GM18520 (cell line): ENCODE measurements around the gene SLC26A4.
A peak's percentile ranks its signal among the peaks of the same experiment; 100 is the strongest.

Source experiments
- ATAC-seq: cut with Tn5 transposase; IDR thresholded peaks from one replicate; pipeline ENCODE4 v1.9.1; 2021; ENCODE audit not compliant: unreplicated experiment

Gene SLC26A4

DNA sequence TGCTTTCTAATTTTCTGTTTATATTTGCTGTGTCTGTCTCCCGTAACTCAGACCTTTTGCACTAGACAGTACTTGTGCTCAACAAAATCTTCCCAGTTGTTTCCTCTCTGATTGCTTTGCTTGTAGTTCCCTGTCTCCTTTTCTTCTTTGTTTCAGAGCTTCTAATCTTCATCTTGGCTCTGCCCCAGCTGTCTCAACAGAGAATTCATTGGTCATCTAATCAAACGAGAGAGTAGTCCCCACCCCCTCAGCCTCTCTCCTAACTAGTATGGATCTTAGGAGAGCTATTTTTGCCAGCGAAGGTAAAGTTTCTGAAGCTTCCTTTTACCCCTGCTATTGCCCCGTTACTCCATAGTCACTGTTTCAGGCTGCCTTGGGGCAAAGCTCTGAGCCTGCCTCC is 32.8 kb downstream of the SLC26A4 start:
- no peak for ATAC-seq

DNA sequence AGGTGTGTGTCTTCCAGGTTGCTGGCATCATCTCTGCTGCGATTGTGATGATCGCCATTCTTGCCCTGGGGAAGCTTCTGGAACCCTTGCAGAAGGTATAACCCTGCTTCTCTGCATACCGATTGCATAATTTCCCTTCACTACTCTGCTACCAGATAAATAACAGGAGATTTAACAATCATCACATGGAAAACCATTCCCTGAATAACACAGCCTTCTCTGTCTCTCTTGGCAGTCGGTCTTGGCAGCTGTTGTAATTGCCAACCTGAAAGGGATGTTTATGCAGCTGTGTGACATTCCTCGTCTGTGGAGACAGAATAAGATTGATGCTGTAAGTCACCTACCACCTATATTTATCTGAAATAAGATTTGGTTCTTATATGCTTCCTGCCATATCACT is 33.8 kb downstream of the SLC26A4 start:
- no peak for ATAC-seq

GRCh38 chr7:107696330-107696946 is 35.8 kb downstream of the SLC26A4 start:
- no peak for ATAC-seq

- ATAC-seq: no peak
Measured at GRCh38 chr7:107697321-107698049, 36.9 kb downstream of the SLC26A4 start.

DNA sequence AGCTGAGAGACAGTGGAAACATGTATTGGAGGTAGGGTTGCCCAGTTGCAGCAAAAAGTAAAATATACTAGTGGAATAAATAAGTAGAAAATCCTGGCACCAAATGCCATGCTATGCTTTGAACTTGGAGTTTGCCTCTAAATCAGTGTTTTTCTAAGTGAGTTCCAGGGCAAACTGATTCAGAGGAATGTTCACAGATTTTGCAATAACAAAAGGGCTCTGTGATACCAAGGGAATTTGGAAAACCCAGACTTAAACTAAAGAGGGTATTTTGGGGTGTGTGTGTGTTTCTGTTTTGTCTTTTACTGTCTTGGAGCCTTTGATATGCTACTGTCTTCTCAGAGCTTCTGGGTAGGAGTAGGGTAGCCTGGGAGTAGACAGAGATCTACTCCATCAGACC is 39.9 kb downstream of the SLC26A4 start:
- no peak for ATAC-seq

DNA sequence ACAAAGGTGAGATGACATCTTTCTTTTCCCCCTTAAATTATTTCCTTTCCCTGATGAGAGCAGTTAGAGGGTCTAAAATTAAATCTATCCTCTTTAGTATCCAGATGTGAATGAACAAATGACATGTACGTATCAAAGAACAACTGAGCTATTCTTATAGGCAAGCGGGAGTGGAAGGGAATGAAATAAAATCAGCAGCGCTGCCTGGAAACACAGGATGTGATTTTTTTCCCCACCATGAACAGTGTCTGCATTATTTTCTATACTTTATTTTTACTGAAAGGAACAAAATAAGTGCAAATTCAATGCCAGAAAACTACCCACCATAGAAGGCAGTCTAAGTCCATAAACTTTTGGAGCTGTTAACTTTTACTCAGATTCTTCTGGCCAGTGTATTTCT is 40.6 kb downstream of the SLC26A4 start:
- no peak for ATAC-seq

- no peak for ATAC-seq
Measured at GRCh38 chr7:107703219-107703618, 42.6 kb downstream of the SLC26A4 start.

- ATAC-seq: no peak
Measured at GRCh38 chr7:107703872-107704271, 43.2 kb downstream of the SLC26A4 start.

DNA sequence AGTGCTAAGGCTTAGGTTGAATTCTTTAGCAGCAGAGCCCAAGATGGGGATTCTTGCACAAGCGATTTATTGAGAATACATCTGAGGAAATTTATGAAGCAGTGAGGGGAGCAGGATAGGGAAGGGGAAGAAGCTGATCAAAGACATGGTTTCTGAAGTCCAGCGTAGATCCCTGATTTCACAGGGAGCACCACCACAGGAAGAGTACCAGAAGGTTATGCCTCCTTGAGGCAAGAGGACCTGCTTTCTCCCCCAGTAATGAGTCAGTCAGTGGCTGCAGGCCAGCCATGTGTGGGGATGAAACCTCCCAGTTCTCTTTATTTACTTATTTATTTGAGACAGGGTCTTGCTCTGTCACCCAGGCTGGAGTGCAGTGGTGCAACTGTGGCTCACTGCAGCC is 48.3 kb downstream of the SLC26A4 start:
- no peak for ATAC-seq

DNA sequence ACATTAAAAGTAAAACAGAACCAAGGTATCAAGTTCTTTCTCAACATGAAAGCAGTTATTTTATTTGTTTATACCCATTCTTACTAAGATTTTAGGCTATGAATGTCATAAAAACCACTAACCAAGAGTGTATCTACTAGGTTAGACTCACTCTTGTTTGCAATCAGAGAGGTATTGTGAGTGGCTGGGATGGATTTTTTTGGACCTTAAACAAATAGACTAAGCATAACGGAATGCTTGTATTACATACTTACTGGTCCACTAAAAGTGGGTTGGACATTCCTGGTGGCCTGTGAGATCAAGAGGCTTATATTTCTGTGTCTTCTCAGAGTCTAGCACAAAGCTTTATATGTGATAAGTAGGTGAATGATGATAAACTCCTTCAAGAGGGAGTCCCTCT is 50.7 kb downstream of the SLC26A4 start:
- ATAC-seq: no peak

- ATAC-seq: no peak
Measured at GRCh38 chr7:107712025-107712424, 51.4 kb downstream of the SLC26A4 start.

DNA sequence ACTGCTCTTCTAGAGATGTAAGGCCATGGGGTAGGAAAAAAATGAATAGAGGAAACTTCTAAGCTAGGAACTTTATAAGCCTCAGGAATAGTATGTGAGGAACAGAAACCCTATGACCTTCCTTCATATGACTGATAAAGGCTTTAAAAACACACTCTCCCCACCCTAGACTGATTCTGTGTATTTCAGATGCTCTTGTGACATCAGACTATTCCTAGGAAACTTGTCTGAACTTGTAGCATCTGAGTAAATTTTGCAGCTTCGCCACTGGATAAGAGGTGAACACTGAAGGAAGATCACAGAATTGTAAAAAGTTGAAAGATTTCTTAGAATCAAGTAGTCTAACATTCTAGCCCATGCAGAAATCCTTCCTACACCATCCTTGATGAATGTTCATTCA is 52.3 kb downstream of the SLC26A4 start:
- ATAC-seq: no peak

GRCh38 chr7:107715531-107715930 is 54.9 kb downstream of the SLC26A4 start:
- no peak for ATAC-seq

DNA sequence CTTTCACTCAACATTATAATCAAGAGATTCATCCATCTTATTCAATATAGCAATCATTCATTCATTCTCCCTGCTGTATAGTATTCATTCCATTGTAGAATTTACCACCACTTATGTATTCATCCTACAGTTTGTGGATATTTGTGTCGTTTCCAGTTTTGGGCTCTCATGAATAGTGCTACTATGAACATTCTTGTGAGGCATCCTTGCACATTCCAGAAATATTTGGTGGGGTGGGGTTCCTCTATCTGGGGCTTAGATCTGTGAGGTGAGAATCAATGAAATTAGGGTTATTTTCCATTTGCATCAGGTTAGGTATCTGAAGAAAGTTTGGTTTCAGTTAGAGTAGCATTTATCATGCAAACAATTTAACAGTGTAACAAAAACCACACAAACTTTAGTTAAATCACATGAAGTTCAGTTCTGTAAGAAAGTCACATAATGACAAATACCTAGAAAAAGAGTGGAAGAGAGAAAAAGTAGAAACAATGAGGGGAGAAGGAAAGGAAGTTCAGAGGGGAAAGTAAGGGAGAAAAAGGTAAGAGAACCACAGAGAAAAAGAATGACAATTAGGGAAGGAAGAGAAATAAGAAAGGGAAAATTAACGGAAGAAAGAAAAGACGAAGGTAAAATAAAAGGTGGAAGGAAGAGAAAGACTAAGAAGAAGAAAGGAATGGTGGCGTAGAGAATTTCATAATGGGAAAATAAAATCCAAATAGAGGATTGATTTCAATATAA is 58.0 kb downstream of the SLC26A4 start:
- ATAC-seq: no peak

- ATAC-seq: no peak
Measured at GRCh38 chr7:107721286-107721685, 60.7 kb downstream of the SLC26A4 start.

DNA sequence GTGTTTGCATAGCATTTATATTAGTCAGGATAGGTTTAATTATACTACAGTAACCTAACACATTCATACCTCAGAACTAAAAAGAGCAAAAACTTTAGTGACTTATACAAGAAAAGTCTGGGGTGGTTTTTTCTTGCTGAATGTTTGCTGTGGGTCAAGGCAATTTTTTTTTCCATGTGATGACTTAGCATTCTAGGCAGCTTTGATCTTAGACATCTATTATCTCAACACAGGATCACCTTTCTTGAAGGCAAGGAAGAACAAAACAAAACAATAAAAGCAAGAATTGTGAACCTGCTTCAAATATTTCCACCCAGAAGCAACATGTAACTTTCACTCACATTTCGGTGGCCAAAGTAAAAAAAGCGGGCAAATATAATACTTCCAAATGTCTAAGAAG is 62.6 kb downstream of the SLC26A4 start:
- no peak for ATAC-seq

DNA sequence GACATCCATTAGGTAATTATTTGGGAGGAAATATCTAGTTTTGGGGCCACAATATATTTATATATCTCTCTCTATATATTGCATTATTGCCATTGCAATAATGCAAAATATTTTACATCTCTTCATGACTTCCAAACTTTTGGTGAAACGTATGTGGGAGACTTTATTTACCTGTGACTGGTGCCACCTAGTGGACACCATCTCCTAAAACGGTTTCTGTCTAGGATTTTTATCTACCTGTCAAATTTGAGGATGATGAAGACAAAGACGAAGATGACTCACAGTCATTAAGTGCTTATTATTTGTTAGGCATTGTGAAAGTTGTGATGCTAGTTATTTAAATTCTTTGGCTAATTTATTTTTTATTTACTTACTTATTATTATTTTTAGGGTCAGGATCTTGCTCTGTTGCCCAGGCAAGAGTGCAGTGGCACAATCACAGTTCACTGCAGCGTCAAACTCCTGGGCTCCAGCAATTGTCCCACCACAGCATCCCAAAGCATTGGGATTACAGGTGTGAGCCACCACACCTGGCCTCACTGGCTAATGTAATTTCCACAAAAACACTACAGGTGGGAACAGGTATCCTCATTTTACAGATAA is 64.6 kb downstream of the SLC26A4 start:
- ATAC-seq: no peak

GRCh38 chr7:107726356-107727130 is 65.9 kb downstream of the SLC26A4 start:
- no peak for ATAC-seq

DNA sequence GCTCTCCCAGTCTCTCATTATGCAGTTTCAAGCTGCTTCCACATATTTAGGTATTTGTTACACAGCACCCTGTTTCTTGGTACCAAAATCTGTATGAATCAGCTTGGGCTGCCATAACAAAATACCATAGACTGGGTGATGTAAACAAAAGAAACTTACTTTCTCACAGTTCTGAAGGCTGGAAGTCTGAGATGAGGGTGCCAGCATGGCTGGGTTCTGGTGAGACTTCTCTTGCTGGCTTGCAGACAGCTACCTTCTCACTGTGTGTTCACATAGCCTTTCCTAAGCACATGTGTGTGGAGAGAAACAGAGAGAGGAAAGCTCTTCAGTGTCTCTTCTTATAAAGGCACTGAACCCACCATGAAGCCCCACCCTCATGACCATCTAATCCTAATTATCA is 67.6 kb downstream of the SLC26A4 start:
- no peak for ATAC-seq

- ATAC-seq: peak; percentile 11
Measured at GRCh38 chr7:107742678-107743566, 82.3 kb downstream of the SLC26A4 start.
